Measurements from ENCODE around the gene PDLIM7. TPM values are rescaled to one million over a fixed set of nuclear protein-coding genes. Genes with fewer than 3 reads are reported as not detected.

The PDLIM7 gene
- total RNA-seq, 2 experiments from 2014 or later = 38.8 to 58.0 TPM

- Histone ChIP-seq H3K79me2 (ENCODE audit: insufficient read depth, low read depth, low read length) (peaks cover 18% of the 10 kb centered on the region), H3K4me1 (ENCODE audit: insufficient read depth, low read length, poor library complexity, severe bottlenecking) (peaks cover 73% of the 10 kb centered on the region), H3K4me3 (ENCODE audit: low read depth, low read length, poor library complexity, severe bottlenecking) (peak overlapping the region; percentile 8), H3K36me3 (ENCODE audit: insufficient read depth, low read length) (peaks cover 62% of the 10 kb centered on the region), H3K4me2 (ENCODE audit: low read length) (peak overlapping the region; percentile 71), H3K9me2 (ENCODE audit: insufficient read depth, low read length) (no peaks in the 10 kb centered on the region), H2AFZ (ENCODE audit: low read length) (no peak overlapping the region), H3K27ac (ENCODE audit: low read depth, low read length, poor library complexity, severe bottlenecking) (peak overlapping the region; percentile 94), H3K9me3 (ENCODE audit: low read length) (no peaks in the 10 kb centered on the region), H4K20me1 (ENCODE audit: insufficient read depth, low read length) (no peaks in the 10 kb centered on the region)
- intact Hi-C loops (cut with micrococcal nuclease; ENCODE audit: unreplicated experiment) = loop anchor here (10.0 kb wide), 1 partner anchor 611 kb away; the partner anchor contains the start of gene N4BP3
- ChIA-PET CTCF (ENCODE audit: unreplicated experiment) (no interaction called here), POLR2A (interaction anchor here (1.5 kb wide), 1 partner anchor 49 kb away, joined by 6 read pairs; no protein-coding TSS in a partner anchor)
- no peak for TF ChIP-seq EZH2phosphoT487 (IDR thresholded peaks at IDR 0.05; ENCODE audit: borderline replicate concordance, low read depth, low read length)
- TF ChIP-seq, protein P1, sequence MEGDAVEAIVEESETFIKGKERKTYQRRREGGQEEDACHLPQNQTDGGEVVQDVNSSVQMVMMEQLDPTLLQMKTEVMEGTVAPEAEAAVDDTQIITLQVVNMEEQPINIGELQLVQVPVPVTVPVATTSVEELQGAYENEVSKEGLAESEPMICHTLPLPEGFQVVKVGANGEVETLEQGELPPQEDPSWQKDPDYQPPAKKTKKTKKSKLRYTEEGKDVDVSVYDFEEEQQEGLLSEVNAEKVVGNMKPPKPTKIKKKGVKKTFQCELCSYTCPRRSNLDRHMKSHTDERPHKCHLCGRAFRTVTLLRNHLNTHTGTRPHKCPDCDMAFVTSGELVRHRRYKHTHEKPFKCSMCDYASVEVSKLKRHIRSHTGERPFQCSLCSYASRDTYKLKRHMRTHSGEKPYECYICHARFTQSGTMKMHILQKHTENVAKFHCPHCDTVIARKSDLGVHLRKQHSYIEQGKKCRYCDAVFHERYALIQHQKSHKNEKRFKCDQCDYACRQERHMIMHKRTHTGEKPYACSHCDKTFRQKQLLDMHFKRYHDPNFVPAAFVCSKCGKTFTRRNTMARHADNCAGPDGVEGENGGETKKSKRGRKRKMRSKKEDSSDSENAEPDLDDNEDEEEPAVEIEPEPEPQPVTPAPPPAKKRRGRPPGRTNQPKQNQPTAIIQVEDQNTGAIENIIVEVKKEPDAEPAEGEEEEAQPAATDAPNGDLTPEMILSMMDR (conservative IDR thresholded peaks at IDR 0.05; ENCODE audit: low read length) = no peak
- no TSS peak for BruUV-seq (replicated peaks)
- peak; percentile 40 for DNase-seq (ENCODE audit: low spot score)
These were observed 6.1 kb upstream of the PDLIM7 start for GRCh38 chr5:177503351-177504085.

GRCh38 chr5:177502886-177503285 lies 5.5 kb upstream of the PDLIM7 start:
- no TSS peak for BruUV-seq (replicated peaks)
- peaks cover 56% of the 10 kb centered on the region for H3K36me3 ChIP-seq (ENCODE audit: insufficient read depth, low read length)
- H3K4me3 ChIP-seq (ENCODE audit: low read depth, low read length, poor library complexity, severe bottlenecking) = peak overlapping the region; percentile 35
- POLR2A ChIA-PET = interaction anchor here (1.5 to 2.1 kb wide), 2 partner anchors 7 to 48 kb away, joined by 6 to 10 read pairs; partner anchors contain the start of gene DOK3
- DNase-seq (ENCODE audit: low spot score) = no peak
- H3K4me1 ChIP-seq (ENCODE audit: insufficient read depth, low read length, poor library complexity, severe bottlenecking) = peaks cover 77% of the 10 kb centered on the region
- H4K20me1 ChIP-seq (ENCODE audit: insufficient read depth, low read length) = no peaks in the 10 kb centered on the region
- TF ChIP-seq EZH2phosphoT487 (IDR thresholded peaks at IDR 0.05; ENCODE audit: borderline replicate concordance, low read depth, low read length) = no peak
- TF ChIP-seq, protein P1 (conservative IDR thresholded peaks at IDR 0.05; ENCODE audit: low read length) = no peak
- H3K4me2 ChIP-seq (ENCODE audit: low read length) = peak overlapping the region; percentile 71
- intact Hi-C loops (cut with micrococcal nuclease; ENCODE audit: unreplicated experiment) = loop anchor here (10.0 kb wide), 1 partner anchor 612 kb away; the partner anchor contains the start of gene N4BP3
- H3K9me2 ChIP-seq (ENCODE audit: insufficient read depth, low read length) = no peaks in the 10 kb centered on the region
- H3K79me2 ChIP-seq (ENCODE audit: insufficient read depth, low read depth, low read length) = peaks cover 12% of the 10 kb centered on the region
- H3K27ac ChIP-seq (ENCODE audit: low read depth, low read length, poor library complexity, severe bottlenecking) = peak overlapping the region; percentile 94
- no peak overlapping the region for H2AFZ ChIP-seq (ENCODE audit: low read length)
- H3K9me3 ChIP-seq (ENCODE audit: low read length) = no peaks in the 10 kb centered on the region
- CTCF ChIA-PET (ENCODE audit: unreplicated experiment) = interaction anchor here (0.7 to 2.4 kb wide), 2 partner anchors 47 to 51 kb away, joined by 3 to 6 read pairs; no protein-coding TSS in a partner anchor

Measured in OCI-LY7 (cell line).